ENCODE measurements around the gene ARPIN.
"Not testable (repeated sequence)": the region's sequence is repeated elsewhere in the genome, so short reads cannot be mapped to it uniquely, and the experiment has no call there.

Gene ARPIN

GRCh38 chr15:89912674-89913396 is at the start of gene ARPIN:
Gene ARPIN (minus strand): TSS chr15:89912952. CDS start chr15:89912835, 117 bp downstream.
- DNase-seq (ENCODE audit: low read depth) = peak; percentile 48
- TF ChIP-seq, protein P1, sequence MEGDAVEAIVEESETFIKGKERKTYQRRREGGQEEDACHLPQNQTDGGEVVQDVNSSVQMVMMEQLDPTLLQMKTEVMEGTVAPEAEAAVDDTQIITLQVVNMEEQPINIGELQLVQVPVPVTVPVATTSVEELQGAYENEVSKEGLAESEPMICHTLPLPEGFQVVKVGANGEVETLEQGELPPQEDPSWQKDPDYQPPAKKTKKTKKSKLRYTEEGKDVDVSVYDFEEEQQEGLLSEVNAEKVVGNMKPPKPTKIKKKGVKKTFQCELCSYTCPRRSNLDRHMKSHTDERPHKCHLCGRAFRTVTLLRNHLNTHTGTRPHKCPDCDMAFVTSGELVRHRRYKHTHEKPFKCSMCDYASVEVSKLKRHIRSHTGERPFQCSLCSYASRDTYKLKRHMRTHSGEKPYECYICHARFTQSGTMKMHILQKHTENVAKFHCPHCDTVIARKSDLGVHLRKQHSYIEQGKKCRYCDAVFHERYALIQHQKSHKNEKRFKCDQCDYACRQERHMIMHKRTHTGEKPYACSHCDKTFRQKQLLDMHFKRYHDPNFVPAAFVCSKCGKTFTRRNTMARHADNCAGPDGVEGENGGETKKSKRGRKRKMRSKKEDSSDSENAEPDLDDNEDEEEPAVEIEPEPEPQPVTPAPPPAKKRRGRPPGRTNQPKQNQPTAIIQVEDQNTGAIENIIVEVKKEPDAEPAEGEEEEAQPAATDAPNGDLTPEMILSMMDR (conservative IDR thresholded peaks at IDR 0.05; ENCODE audit: low read length) = no peak
- peak within 1 kb of the TSS; percentile 71 for H3K4me3 ChIP-seq (ENCODE audit: low read length)

DNA sequence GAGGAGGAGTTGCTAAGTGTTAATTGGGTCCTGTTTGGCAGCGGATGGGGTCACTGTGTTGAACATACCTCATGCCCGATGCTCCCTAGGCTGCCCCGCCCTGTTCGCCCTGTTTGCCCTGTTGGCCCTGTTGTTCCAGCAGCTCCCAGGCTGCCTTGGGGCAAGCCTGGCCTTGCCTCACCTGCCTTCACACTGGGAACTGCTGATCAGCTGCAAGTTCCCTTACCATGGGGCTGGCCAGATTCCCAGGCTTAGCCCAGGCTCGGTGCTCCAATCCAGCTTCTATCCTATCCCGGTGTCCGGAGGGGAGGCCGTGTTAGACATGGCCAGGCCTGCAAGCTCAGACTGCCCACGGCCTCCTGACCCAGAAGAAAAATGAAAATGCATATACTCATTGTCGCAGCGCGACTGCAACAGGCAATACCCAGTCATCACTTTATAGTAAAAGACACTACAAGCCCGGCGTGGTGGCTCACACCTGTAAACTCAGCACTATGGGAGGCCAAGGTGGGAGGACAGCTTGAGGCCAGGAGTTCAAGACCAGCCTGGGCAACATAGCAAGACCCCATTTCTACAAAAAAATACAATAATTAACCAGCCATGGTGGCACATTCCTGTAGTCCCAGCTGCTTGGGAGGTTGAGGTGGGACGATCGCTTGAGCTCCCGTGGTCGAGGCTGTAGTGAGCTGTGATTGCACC is 45.5 kb upstream of the ARPIN start:
- no peak overlapping the region for H3K4me3 ChIP-seq (ENCODE audit: low read length)
- no peak for DNase-seq (ENCODE audit: low read depth)
- TF ChIP-seq, protein P1 (conservative IDR thresholded peaks at IDR 0.05; ENCODE audit: low read length) = no peak

- H3K4me3 ChIP-seq (ENCODE audit: low read length); DNase-seq (ENCODE audit: low read depth): not testable (repeated sequence)
Observed at GRCh38 chr15:89955449-89955998, 42.8 kb upstream of the ARPIN start.

- DNase-seq (ENCODE audit: low read depth) = no peak
- TF ChIP-seq, protein P1 (conservative IDR thresholded peaks at IDR 0.05; ENCODE audit: low read length) = no peak
- H3K4me3 ChIP-seq (ENCODE audit: low read length) = no peak overlapping the region
Observed at GRCh38 chr15:89954541-89954940, 41.8 kb upstream of the ARPIN start.

DNA sequence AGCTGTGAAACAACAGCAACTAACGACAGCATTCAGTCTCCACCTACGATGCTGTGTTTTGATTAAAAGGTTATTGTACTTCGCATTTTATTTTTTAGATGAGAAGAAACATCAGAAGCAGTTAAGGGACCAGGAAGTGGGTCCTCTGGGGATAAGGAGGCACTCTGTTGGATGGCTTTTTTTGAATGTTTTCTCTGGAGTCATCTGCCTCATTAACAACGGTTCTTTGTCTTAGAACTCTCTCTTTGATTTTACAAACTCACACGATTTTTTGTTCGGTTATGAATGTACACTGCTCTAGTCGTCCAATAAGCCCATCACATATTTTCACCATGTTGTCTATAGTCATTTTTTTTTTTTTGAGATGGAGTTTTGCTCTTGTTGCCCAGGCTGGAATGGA is 36.0 kb upstream of the ARPIN start:
- H3K4me3 ChIP-seq (ENCODE audit: low read length) = no peak overlapping the region
- DNase-seq (ENCODE audit: low read depth) = no peak
- TF ChIP-seq, protein P1 (conservative IDR thresholded peaks at IDR 0.05; ENCODE audit: low read length) = no peak

- no peak overlapping the region for H3K4me3 ChIP-seq (ENCODE audit: low read length)
- DNase-seq (ENCODE audit: low read depth) = no peak
- TF ChIP-seq, protein P1 (conservative IDR thresholded peaks at IDR 0.05; ENCODE audit: low read length) = no peak
Observed at GRCh38 chr15:89947385-89947784, 34.6 kb upstream of the ARPIN start.

- H3K4me3 ChIP-seq (ENCODE audit: low read length) = no peak overlapping the region
- TF ChIP-seq, protein P1 (conservative IDR thresholded peaks at IDR 0.05; ENCODE audit: low read length) = no peak
- DNase-seq (ENCODE audit: low read depth) = no peak
Observed at GRCh38 chr15:89946681-89947299, 34.0 kb upstream of the ARPIN start.

GRCh38 chr15:89943721-89944120 is 31.0 kb upstream of the ARPIN start:
- H3K4me3 ChIP-seq (ENCODE audit: low read length); DNase-seq (ENCODE audit: low read depth): not testable (repeated sequence)
